ENCODE results near the gene COX10.

COX10 gene

DNA sequence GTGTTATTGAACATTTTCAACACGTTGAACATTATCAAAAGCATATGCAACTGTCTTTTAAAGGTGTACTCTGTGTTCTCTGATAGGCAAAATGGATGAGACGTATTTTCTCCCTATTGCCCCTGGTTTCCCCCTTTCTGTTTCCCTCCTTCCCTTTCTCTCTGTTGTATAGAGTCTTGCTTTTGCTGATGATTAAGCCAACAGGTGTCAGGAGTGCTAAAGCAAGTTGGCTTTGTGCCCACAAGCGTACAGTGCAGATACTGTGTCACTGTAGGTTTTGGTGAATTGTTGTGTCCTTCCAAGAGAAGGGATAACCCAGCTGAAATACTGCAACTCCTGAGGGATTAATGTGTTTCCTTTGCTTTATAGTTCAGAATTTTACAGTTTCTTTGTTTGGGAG, 74.4 kb downstream of the COX10 start:
- Histone ChIP-seq H4K20me1 (peaks cover 0 to 22% (median 0%) of the 10 kb centered on the region in 11 experiments; a peak in 6 of 22 replicates), H3K4me1 (no peaks in the 10 kb centered on the region), H3K27ac (no peak overlapping the region), H3K36me3 (peaks cover 0 to 6% (median 4%) of the 10 kb centered on the region in 11 experiments; a peak in 1 of 22 replicates), H3K4me3 (no peak overlapping the region), H3K9ac (no peak overlapping the region), H3K4me2 (no peak overlapping the region), H3K27me3 (no peaks in the 10 kb centered on the region), H3K9me3 (replicated peaks in 1 of 11) (peaks cover 6 to 19% (median 16%) of the 10 kb centered on the region in 11 experiments; a peak in 19 of 22 replicates)
- TF ChIP-seq Cebpa-rat (IDR thresholded peaks at IDR 0.05) = no peak

DNA sequence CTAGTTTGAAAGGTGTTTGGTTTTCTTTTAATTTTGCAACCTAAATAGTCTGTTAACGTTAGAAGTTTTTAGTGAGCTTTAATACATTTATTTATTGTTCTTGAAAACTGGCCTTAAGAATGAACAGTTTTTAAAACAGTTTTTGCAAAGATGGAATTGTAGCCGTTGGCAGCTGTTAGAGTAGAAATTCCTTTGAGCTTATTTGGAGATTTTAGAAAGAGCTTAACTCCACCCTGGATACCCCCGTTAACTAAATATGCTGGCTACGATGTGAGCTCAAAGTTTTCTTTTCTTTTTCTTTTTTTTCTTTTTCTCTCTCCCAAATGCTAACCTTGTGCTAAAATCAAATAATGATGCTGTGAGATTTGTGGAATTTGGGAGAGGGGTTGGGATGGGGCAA, 75.2 kb downstream of the COX10 start:
- no peak for TF ChIP-seq Cebpa-rat (IDR thresholded peaks at IDR 0.05)
- H3K4me2 ChIP-seq = no peak overlapping the region
- no peak overlapping the region for H3K9ac ChIP-seq
- H3K36me3 ChIP-seq = peaks cover 0 to 6% (median 4%) of the 10 kb centered on the region in 11 experiments; a peak in 2 of 22 replicates
- H3K4me1 ChIP-seq = no peaks in the 10 kb centered on the region
- peaks cover 0 to 22% (median 0%) of the 10 kb centered on the region in 11 experiments; a peak in 6 of 22 replicates for H4K20me1 ChIP-seq
- no peak overlapping the region for H3K4me3 ChIP-seq
- H3K9me3 ChIP-seq (replicated peaks in 1 of 11) = peaks cover 6 to 19% (median 16%) of the 10 kb centered on the region in 11 experiments; a peak in 19 of 22 replicates
- H3K27ac ChIP-seq = no peak overlapping the region
- no peaks in the 10 kb centered on the region for H3K27me3 ChIP-seq

DNA sequence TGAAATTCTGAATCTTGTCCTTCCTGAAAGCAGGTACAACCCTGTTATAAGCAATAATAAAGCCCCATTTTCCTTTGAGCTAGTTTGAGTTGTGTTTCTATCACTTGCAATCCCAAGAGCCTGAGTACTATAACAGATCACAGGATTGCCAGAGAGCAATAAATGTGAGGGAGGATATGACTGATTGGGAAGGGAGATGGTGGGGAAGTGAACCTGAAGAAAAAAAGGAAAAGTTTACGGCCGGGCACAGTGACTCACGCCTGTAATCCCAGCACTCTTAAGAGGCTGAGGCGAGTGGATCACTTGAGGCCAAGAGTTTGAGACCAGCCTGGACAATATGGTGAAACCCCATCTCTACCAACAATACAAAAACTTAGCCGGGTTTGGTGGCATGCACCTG, 80.4 kb downstream of the COX10 start:
- Histone ChIP-seq H3K9me3 (replicated peaks in 1 of 11) (peaks cover 6 to 22% (median 16%) of the 10 kb centered on the region in 11 experiments; a peak in 19 of 22 replicates), H3K4me2 (no peak overlapping the region), H3K4me3 (no peak overlapping the region), H3K4me1 (no peaks in the 10 kb centered on the region), H4K20me1 (peaks cover 0 to 28% (median 3%) of the 10 kb centered on the region in 11 experiments; a peak in 8 of 22 replicates), H3K36me3 (peaks cover 0 to 18% (median 9%) of the 10 kb centered on the region in 11 experiments; a peak in 10 of 22 replicates), H3K9ac (no peak overlapping the region), H3K27me3 (no peaks in the 10 kb centered on the region), H3K27ac (no peak overlapping the region)
- no peak for TF ChIP-seq Cebpa-rat (IDR thresholded peaks at IDR 0.05)

DNA sequence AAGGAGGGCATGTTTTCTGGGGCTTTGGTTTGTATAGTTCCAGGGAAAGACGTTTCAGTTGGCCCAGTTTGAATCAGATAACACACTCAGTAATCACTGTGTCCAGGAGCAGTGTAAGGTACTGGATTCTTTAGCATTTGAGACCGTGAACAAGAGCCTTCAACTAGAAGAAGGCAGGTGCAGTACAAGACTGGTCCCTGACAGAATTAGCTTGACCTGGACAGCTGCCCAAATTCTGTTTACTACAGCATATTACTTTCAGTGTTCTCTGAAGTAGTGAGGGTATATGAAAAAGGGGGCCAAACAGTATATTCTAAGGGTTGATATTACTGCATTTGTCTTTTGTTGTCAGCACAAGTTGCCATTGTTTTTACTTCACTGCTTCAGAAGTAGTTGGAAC, 81.3 kb downstream of the COX10 start:
- Histone ChIP-seq H3K36me3 (peaks cover 0 to 18% (median 6%) of the 10 kb centered on the region in 11 experiments; a peak in 9 of 22 replicates), H3K4me2 (no peak overlapping the region), H3K9ac (no peak overlapping the region), H4K20me1 (peaks cover 0 to 28% (median 3%) of the 10 kb centered on the region in 11 experiments; a peak in 8 of 22 replicates), H3K9me3 (replicated peaks in 1 of 11) (peaks cover 2 to 17% (median 10%) of the 10 kb centered on the region in 11 experiments; a peak in 19 of 22 replicates), H3K4me3 (no peak overlapping the region), H3K27ac (no peak overlapping the region), H3K4me1 (no peaks in the 10 kb centered on the region), H3K27me3 (no peaks in the 10 kb centered on the region)
- no peak for TF ChIP-seq Cebpa-rat (IDR thresholded peaks at IDR 0.05)

GRCh38 chr17:14152721-14153120, 83.4 kb downstream of the COX10 start:
- Histone ChIP-seq H3K36me3 (peaks cover 0 to 16% (median 5%) of the 10 kb centered on the region in 11 experiments; a peak in 9 of 22 replicates), H3K27ac (no peak overlapping the region), H3K27me3 (no peaks in the 10 kb centered on the region), H3K4me2 (no peak overlapping the region), H3K4me3 (no peak overlapping the region), H3K4me1 (no peaks in the 10 kb centered on the region), H4K20me1 (peaks cover 0 to 42% (median 4%) of the 10 kb centered on the region in 11 experiments; a peak in 10 of 22 replicates), H3K9me3 (replicated peaks in 1 of 11) (peaks cover 0 to 8% (median 0%) of the 10 kb centered on the region in 11 experiments; a peak in 1 of 22 replicates), H3K9ac (no peak overlapping the region)
- TF ChIP-seq Cebpa-rat (IDR thresholded peaks at IDR 0.05) = no peak

DNA sequence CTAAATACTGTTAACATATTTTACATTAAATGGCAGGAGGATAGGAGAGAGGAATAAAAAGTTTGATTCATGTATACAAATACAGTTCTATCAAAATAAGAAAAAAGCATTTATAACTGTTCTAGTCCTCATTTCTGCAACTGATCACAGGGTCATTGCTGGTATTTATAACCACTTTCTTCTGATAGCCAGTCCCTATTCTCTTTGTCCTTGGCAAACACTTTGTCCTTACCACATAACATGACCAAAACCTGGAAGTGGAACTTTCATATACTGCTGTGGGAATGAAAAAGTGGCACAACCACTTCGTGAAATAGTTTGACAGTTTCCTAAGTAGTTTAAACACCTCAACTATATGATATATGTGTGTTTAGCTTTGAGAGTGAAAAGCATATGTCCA, 84.1 kb downstream of the COX10 start:
- H3K4me2 ChIP-seq = no peak overlapping the region
- peaks cover 0 to 45% (median 4%) of the 10 kb centered on the region in 11 experiments; a peak in 10 of 22 replicates for H4K20me1 ChIP-seq
- H3K4me3 ChIP-seq = no peak overlapping the region
- H3K4me1 ChIP-seq = no peaks in the 10 kb centered on the region
- no peak overlapping the region for H3K9ac ChIP-seq
- no peaks in the 10 kb centered on the region for H3K27me3 ChIP-seq
- peaks cover 0 to 8% (median 0%) of the 10 kb centered on the region in 11 experiments; a peak in 1 of 22 replicates for H3K9me3 ChIP-seq (replicated peaks in 1 of 11)
- no peak overlapping the region for H3K27ac ChIP-seq
- TF ChIP-seq Cebpa-rat (IDR thresholded peaks at IDR 0.05) = no peak
- peaks cover 0 to 12% (median 5%) of the 10 kb centered on the region in 11 experiments; a peak in 9 of 22 replicates for H3K36me3 ChIP-seq

- Histone ChIP-seq H3K36me3 (peaks cover 3 to 32% (median 22%) of the 10 kb centered on the region in 11 experiments; a peak in 19 of 22 replicates), H3K4me3 (no peak overlapping the region), H3K4me1 (no peaks in the 10 kb centered on the region), H3K9me3 (replicated peaks in 1 of 11) (0 out of 22 replicates have a peak, but pooled peaks cover 0 to 8% (median 0%) of the 10 kb centered on the region in 11 experiments), H3K27ac (no peak overlapping the region), H4K20me1 (peaks cover 0 to 35% (median 4%) of the 10 kb centered on the region in 11 experiments; a peak in 9 of 22 replicates), H3K27me3 (no peaks in the 10 kb centered on the region), H3K4me2 (no peak overlapping the region), H3K9ac (no peak overlapping the region)
- TF ChIP-seq Cebpa-rat (IDR thresholded peaks at IDR 0.05) = no peak
These were observed 87.4 kb downstream of the COX10 start for GRCh38 chr17:14156689-14157088.

DNA sequence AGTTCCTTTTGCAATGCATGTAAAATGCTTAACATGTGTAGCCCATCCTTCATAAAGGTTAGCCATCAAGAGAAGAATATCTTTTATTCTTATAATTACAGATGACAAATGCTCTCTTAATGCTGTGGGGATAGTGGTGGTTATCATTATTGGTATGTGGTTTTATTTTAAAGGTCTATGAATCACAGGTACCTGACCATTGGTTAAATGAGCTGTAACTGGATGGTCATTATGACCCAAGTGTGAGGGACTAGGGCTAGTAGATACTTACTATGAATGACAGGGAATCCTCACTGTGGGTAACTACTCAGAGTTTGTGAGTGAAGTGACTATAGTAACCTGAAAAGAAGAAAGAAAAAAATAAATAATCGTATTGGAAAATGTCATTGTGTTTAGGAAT, 88.5 kb downstream of the COX10 start:
- Histone ChIP-seq H4K20me1 (peaks cover 0 to 25% (median under 1%) of the 10 kb centered on the region in 11 experiments; a peak in 8 of 22 replicates), H3K4me3 (no peak overlapping the region), H3K9ac (no peak overlapping the region), H3K27ac (no peak overlapping the region), H3K4me2 (no peak overlapping the region), H3K9me3 (replicated peaks in 1 of 11) (0 out of 22 replicates have a peak, but pooled peaks cover 0 to under 1% (median 0%) of the 10 kb centered on the region in 11 experiments), H3K27me3 (no peaks in the 10 kb centered on the region), H3K36me3 (peaks cover 6 to 33% (median 22%) of the 10 kb centered on the region in 11 experiments; a peak in 18 of 22 replicates), H3K4me1 (no peaks in the 10 kb centered on the region)
- TF ChIP-seq Cebpa-rat (IDR thresholded peaks at IDR 0.05) = no peak

GRCh38 chr17:14158707-14159106, 89.4 kb downstream of the COX10 start:
- Histone ChIP-seq H3K9ac (no peak overlapping the region), H3K27ac (no peak overlapping the region), H4K20me1 (peaks cover 0 to 23% (median 0%) of the 10 kb centered on the region in 11 experiments; a peak in 8 of 22 replicates), H3K4me3 (no peak overlapping the region), H3K36me3 (peaks cover 13 to 34% (median 25%) of the 10 kb centered on the region in 11 experiments; a peak in 18 of 22 replicates), H3K4me2 (no peak overlapping the region), H3K9me3 (replicated peaks in 1 of 11) (no peaks in the 10 kb centered on the region), H3K27me3 (no peaks in the 10 kb centered on the region), H3K4me1 (no peaks in the 10 kb centered on the region)
- no peak for TF ChIP-seq Cebpa-rat (IDR thresholded peaks at IDR 0.05)
